Peyer's patch (tissue), 4 donors: ENCODE data around the gene TNFAIP8L1.

Experiments used
- CTCF ChIP-seq, 6 experiments: fragments of 450-650 bp in 4 of 6; fragments of 200-600 bp in 2 of 6; sonication (generic) in 1 of 6; IDR thresholded peaks; one replicate each; pipeline ENCODE4 v1.5.1; 2017 to 2019; ENCODE audit warnings: antibody characterized with exemption in 6 of 6, mild to moderate bottlenecking in 3 of 6, moderate library complexity in 1 of 6
- POLR2A ChIP-seq, 2 donors: fragments of 450-650 bp; IDR thresholded peaks; one replicate each; pipeline ENCODE4 v1.5.1; 2017; ENCODE audit warnings: antibody characterized with exemption in 2 of 2, mild to moderate bottlenecking in 2 of 2, moderate library complexity in 2 of 2

DNA sequence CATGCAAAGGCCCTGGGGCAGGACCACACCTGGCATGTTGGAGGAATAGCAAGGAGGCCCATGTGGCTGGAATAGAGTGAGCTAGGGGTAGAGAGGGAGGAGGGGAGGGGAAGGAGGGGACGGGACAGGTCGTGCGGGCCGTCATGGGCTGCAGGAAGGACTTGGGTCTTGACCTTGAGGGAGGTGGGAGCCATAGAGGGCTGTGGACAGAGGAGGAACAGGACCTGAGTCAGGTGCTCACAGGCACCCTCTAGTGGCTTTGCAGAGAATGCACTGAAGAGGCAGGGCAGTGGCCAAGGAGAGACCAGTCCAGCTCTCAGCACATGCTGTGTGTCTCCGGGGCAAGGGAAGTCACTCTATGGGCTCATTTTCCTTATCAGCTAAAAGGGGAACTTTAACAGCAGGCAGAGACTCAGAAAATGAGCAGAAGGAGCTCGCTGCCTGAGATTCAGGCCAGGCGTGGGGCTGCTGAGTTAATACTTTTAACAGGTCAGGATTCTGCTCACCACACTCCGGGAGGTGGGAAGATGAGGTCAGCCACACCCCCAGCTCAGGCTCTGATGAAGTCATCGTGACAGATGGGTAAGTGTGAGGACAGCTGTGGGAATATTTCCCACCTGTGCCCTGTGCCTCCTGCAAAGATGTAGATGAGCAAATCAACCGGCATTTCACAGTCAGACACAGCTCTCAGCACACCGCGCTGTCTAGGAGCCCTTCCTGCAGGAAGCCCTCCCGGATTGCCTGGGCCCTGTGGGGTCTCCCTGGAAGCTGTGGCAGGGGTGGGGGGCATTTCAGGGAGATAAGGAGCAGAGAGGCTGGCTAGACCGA, 6.0 kb upstream of the TNFAIP8L1 start:
- TF ChIP-seq CTCF (IDR thresholded peaks at IDR 0.05) (peak; percentile 43 to 71 (median 62)), POLR2A (IDR thresholded peaks at IDR 0.05) (no peak)
